Mucosa of gallbladder (tissue), 1 donor: ENCODE data around the gene TMEM266. TPM values are rescaled to one million over a fixed set of nuclear protein-coding genes. Genes with fewer than 3 reads are reported as not detected.

Experiments used
- DNase-seq: peaks from one replicate; pipeline ENCODE4 v3.0.0-alpha.2; 2020; ENCODE audit warnings: low spot score
- total RNA-seq: library from RNA; stranded (reverse); gene quantifications from one replicate; pipeline ENCODE4 v1.2.1, GENCODE V29; 2021
- donor health status: DM: no; HTN: no; CAD: no.

TMEM266 gene
- total RNA-seq, 1 donor from 2014 or later = 0.26 TPM

DNA sequence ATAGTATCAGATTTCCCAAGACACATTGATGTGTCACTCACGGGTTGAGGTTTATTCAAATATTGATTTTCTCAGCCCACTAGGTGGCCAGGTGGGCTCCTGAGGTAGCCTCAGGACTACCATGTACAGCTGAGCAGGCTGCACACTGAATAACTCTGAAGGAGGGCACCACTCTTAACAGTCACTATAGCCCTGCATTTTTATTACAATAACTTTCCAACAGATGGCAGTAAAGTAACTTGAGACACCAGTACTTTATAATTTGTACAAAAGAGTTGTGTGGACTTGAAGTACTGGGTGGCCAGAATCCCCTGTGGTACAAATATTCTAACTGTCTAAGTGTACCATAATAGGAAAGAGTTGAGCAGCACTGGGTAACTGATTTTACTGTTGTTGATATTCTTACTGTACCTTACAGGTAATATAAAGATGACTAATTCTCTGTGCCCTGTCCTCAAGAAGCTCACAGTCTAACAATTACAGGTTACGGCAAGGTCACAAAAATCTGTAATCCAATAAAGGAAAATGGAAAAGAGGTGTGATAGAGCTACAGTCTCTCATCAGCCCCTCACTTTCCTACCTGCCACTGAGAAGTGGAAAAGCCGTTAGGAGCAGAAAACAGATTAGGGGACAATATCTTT is 175.5 kb downstream of the TMEM266 start:
- no peak for DNase-seq

DNA sequence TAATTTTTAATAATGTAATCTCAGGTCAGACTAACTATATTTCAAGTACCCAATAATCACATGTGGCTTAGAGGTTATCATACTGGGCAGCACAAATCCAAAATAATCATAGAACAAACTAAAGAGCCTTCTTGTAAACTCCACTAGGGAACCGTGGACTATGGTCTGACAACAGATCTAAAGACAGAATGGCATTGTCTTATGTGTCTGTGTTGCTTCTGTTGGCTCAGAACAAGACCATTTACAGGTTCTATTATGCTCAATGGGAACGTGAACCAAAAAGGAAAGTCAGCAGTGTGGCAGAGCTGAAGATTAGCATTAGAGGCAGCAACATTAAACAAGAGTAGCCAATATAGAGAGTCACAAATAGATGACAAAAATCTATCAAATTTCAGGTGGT is 176.6 kb downstream of the TMEM266 start:
- no peak for DNase-seq

DNA sequence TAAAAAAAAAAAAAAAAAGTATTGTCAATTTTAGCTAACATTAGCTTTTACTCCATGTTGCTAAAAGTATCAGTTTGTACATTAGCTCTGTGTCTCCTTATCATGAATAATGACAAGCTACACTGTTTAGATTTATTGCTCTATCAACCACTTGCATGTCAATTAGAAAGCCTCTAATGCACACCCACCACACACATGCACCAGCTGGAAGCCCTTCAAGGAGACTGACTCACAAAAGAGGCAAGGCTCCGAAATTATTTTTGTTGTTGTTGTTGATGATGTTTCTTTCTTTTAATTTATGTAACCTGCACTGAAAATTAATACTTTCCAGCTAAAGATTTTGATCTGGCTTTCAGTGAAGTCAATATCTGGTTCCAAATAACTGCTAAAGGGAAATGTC is 180.0 kb downstream of the TMEM266 start:
- DNase-seq = no peak

DNA sequence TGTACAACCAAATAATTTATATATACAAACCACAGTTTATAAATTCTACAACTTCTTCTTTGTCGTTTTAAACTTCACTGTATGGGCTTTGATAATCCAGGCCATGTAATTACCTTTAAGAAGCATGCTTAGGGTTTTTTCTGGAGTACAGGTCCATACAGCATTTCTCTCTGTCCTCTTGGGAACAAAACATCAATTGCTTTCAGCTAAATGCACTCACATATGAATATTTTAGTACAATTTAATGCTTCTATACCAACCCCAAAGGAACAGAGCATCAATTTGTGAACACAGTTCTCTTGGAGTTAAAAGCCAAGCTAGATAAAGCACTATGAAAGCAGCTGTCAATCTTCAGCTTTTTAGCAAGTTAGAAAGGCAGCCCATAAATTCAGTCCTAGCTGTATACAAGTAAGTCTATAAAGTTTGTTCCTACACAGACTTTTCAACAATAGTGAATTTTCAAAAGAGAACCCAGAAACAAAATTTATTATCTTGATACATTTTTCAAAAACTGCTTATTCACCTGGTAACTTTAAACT is 185.4 kb downstream of the TMEM266 start:
- DNase-seq = no peak

DNA sequence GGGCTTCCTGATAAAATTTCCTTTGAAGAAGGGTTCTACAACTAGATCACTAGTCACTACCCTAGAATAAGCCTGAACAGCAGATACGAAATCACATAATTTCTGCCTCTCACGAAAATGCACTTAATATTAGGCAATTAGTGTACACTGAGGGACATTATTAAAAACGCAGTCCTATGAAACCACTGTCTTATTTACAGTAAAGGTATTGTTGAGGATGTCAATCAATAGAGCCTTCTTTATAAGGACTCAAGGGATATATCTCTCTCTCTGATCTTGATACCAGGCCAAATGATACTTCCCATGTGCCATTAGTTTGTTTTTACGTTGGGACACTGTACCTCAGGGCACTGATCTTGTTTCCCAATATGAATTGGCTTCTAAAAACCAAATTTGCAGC is 191.9 kb downstream of the TMEM266 start:
- DNase-seq = no peak

DNA sequence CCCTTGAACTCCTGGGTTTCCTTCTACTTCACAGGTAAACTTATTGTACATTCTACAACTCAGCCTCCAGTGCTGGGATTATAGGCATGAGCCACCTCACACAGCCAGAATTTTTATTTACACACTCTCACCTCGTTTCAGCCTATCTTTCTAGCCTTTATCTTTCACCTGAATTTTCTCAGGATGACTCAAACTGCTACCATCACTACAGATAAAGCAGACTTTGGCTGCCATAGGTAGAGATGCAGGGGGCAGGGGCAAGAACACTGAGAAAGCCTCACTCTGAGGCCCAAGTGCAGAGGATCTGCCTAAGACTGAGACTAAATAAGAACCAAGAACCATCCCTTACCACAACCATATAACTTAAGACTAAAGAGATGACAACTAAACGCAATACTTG is 192.5 kb downstream of the TMEM266 start:
- DNase-seq = no peak

DNA sequence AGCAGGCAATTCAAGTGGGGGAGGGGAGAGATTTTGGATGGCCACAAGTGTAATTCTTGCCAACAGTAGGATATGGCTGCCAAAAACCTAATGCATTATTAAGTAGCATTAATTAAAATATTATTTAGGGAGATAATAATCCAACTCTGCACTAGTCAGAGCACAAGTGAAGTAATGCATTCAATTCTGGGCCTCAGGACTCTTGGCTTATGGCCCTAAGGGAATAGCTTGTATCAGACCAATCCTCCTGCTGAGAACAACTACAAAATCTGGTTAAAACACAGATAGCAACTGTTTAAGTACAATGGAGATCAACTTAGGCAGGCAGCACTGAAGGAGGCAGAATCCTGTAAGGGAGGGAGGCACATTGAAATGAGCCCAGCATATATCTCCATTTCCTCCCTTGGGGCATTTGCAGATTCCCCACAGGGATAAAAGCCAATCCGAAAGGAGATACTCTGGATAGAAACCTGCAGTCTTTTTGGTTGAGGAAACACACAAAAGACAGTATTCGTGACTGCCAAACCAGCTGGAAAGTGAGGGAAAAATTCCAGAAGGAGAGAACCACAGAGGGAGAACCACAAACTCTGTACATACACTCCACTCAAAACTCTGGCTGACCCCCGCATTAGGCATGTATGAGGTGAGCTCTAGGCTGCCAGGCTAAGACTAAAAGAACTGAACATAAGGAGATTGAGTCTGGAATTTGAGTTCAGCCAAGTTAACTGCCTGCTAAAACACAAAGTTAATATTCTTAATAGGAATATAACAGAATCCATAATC is 194.1 kb downstream of the TMEM266 start:
- no peak for DNase-seq

Other genes starting within 250 kb of the TMEM266 start
- 33.7 TPM for gene UBE2Q2, start 216.5 kb upstream of the TMEM266 start, total RNA-seq
- gene FBXO22, start 156.1 kb upstream of the TMEM266 start, total RNA-seq = 29.1 TPM
- not detected for gene NRG4, start 47.6 kb upstream of the TMEM266 start, total RNA-seq